H54 (cell line): ENCODE data around the gene BCR.
"Not testable (repeated sequence)": the region's sequence is repeated elsewhere in the genome, so short reads cannot be mapped to it uniquely, and the experiment has no call there.

ENCODE experiments used
- DNase-seq: peaks from one replicate; pipeline ENCODE4 v3.0.0; 2011; ENCODE audit warnings: low spot score, mixed read lengths; ENCODE audit not compliant: insufficient read length
- FAIRE-seq: peaks from 3 replicates; lab custom pipeline; 2011; peaks lifted over from hg19 to GRCh38; lab: Jason Lieb, UNC
- POLR2A ChIP-seq: IDR thresholded peaks from 2 replicates; pipeline ENCODE4 v1.6.1; 2011; ENCODE audit warnings: low read depth, mild to moderate bottlenecking, low read length

BCR gene

GRCh38 chr22:23357053-23357452, 176.7 kb downstream of the BCR start:
- TF ChIP-seq POLR2A, result no peak
- FAIRE-seq (no peak), DNase-seq (no peak)

DNA sequence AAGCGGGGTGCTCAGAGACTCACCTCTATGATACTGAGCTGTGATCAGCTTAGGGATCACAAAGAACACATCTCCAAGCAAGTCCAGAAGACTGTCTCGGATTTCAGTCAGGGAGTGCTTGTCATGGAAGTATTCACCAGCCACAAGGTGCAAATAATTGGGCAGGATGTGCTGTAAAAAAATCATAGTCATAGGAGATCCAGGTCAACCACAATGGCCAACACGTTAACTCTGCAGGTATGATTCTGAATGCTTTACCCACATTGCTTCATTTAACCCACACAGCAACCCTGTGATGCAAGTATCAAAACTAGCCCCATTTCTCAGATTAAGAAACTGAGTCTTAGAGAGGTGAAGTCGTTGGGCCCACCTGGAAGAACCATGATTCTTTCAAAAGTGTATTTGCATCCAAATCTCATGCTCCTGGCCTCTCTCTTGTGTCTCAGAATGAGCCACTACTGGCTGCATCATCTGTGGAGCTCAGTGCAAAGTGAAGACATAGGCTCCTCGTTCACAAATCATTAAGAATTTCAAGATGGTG, 179.3 kb downstream of the BCR start:
- FAIRE-seq (no peak), DNase-seq (no peak)
- TF ChIP-seq POLR2A, result no peak

DNA sequence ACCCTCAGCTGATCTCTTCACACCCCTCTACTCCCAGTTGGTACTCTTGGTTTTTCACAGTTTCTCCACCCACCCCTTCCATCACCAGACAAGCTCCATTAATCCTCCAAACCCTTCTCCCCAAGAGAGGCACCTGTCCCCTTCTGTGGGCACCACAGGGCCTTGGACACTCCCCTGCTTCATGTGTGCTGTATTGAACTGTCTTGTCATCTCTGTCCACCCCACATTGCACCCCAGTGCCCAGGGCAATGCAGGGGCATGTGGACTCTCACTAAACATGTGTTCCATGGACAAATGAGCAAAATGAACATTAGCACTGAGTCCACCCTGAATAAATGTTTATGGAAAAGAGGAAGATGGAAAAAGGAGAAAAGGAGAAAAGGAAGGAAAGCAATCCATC, 181.4 kb downstream of the BCR start:
- no peak for FAIRE-seq
- no peak for TF ChIP-seq POLR2A
- no peak for DNase-seq

- DNase-seq (no peak), FAIRE-seq (no peak)
- TF ChIP-seq POLR2A, result no peak
Measured at GRCh38 chr22:23363683-23364082, 183.4 kb downstream of the BCR start.

DNA sequence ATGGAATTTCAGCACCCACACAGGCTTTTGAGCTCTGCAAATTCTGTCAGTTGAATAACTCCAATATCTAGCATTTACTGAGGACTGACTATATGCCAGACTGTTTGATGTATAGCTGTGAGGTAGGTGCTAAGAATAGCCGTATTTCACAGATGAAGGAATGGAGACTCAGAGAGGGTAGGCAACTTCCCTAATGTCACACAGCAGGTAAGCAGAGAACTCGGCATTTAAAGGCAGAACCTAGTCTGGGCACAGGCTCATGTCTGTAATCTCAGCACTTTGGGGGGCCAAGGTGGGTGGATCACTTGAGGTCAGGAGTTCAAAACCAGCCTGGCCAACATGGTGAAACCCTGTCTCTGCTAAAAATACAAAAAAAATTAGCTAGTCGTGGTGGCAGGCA, 184.1 kb downstream of the BCR start:
- DNase-seq (no peak), FAIRE-seq (no peak)
- no peak for TF ChIP-seq POLR2A

GRCh38 chr22:23365524-23365923, 185.2 kb downstream of the BCR start:
- FAIRE-seq (no peak), DNase-seq (no peak)
- TF ChIP-seq POLR2A, result no peak

DNA sequence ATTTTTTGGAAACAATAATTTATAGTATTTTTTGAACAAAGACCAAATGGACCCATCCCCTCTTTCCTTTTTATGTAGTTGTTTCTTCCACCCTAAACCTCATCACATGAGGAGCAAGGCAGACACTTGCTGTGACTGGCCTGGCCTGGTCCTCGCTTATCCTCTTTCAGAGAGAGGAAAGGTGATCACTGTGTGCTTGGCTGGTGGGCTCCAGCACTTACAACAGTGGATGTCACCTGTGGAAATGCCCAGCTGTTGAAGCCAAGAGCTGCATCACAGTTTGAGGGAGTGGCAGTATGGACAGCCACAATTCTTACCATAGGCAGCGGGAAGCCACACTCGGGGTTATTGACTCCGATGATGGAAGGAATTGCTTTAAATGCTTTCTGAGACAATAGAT, 185.7 kb downstream of the BCR start:
- DNase-seq (no peak), FAIRE-seq (no peak)

GRCh38 chr22:23367196-23367595, 186.9 kb downstream of the BCR start:
- not testable (repeated sequence) for FAIRE-seq, DNase-seq

More for the DNA sequence above, 185.7 kb downstream of the BCR start:
- TF ChIP-seq POLR2A, result no peak
